Inferior parietal cortex (tissue), 1 donor: ENCODE results near the gene FRMPD2.
"Not testable (repeated sequence)": the region's sequence is repeated elsewhere in the genome, so short reads cannot be mapped to it uniquely, and the experiment has no call there.

Source experiments
- DNase-seq: peaks from one replicate; pipeline ENCODE4 v3.0.0-alpha.2; 2016; ENCODE audit errors: extremely low spot score

The FRMPD2 gene

GRCh38 chr10:48290286-48290685 is 15.8 kb upstream of the FRMPD2 start:
- DNase-seq: no peak

GRCh38 chr10:48289501-48290238 is 15.2 kb upstream of the FRMPD2 start:
- DNase-seq: peak; percentile 79

- DNase-seq: no peak
These were observed 14.2 kb upstream of the FRMPD2 start for GRCh38 chr10:48288661-48289060.

- DNase-seq: peak; percentile 66
These were observed 13.2 kb upstream of the FRMPD2 start for GRCh38 chr10:48287417-48288391.

GRCh38 chr10:48286356-48286755 is 11.9 kb upstream of the FRMPD2 start:
- DNase-seq: no peak

- no peak for DNase-seq
These were observed 11.2 kb upstream of the FRMPD2 start for GRCh38 chr10:48285710-48286109.

- DNase-seq: no peak
These were observed 10.3 kb upstream of the FRMPD2 start for GRCh38 chr10:48284811-48285210.

GRCh38 chr10:48284002-48284546 is 9.6 kb upstream of the FRMPD2 start:
- no peak for DNase-seq

GRCh38 chr10:48282829-48283228 is 8.3 kb upstream of the FRMPD2 start:
- DNase-seq: no peak

GRCh38 chr10:48281697-48282096 is 7.2 kb upstream of the FRMPD2 start:
- not testable (repeated sequence) for DNase-seq

GRCh38 chr10:48279081-48279751 is 4.7 kb upstream of the FRMPD2 start:
- no peak for DNase-seq

GRCh38 chr10:48277093-48277492 is 2.6 kb upstream of the FRMPD2 start:
- no peak for DNase-seq

GRCh38 chr10:48273741-48274140 is 755 bp downstream of the FRMPD2 start:
- no peak for DNase-seq

GRCh38 chr10:48272682-48273081 is 1.8 kb downstream of the FRMPD2 start:
- DNase-seq: no peak

- DNase-seq: peak; percentile 59
These were observed 3.3 kb downstream of the FRMPD2 start for GRCh38 chr10:48271047-48271730.

- no peak for DNase-seq
These were observed 8.0 kb downstream of the FRMPD2 start for GRCh38 chr10:48266528-48266927.

GRCh38 chr10:48258105-48258504 is 16.4 kb downstream of the FRMPD2 start:
- no peak for DNase-seq

- DNase-seq: no peak
These were observed 17.0 kb downstream of the FRMPD2 start for GRCh38 chr10:48257407-48257961.

GRCh38 chr10:48255722-48256121 is 18.8 kb downstream of the FRMPD2 start:
- no peak for DNase-seq

- DNase-seq: no peak
These were observed 19.6 kb downstream of the FRMPD2 start for GRCh38 chr10:48254750-48255512.
